CD14-positive monocyte (primary cell): Measurements from ENCODE around the gene TRAPPC2. TPM values are rescaled to one million over a fixed set of nuclear protein-coding genes. Genes with fewer than 3 reads are reported as not detected.
A peak's percentile ranks its signal among the peaks of the same experiment; 100 is the strongest.

Experiments
- DNase-seq, 3 donors: peaks; one replicate each; pipeline ENCODE4 v3.0.0-alpha.2; 2011 to 2022
- H2AFZ ChIP-seq: 2 replicates; pipeline ENCODE4 v1.6.0; 2012; ENCODE audit warnings: mild to moderate bottlenecking, low read depth, low read length, inconsistent platforms; ENCODE audit not compliant: insufficient read depth, poor library complexity, severe bottlenecking
- H3K27ac ChIP-seq, 2 donors: 1 replicate in 1 of 2; 2 replicates in 1 of 2; pipeline ENCODE4 v1.5.1; 2012 to 2013; ENCODE audit warnings: low read length in 2 of 2, control low read depth in 1 of 2, inconsistent platforms in 1 of 2, low read depth in 1 of 2, mild to moderate bottlenecking in 1 of 2
- H3K27me3 ChIP-seq, 2 donors: one replicate each; pipeline versions ENCODE4 v1.6.0 to v1.6.1; 2011 to 2013; ENCODE audit warnings: low read length in 2 of 2; ENCODE audit not compliant: control insufficient read depth in 2 of 2, insufficient read depth in 2 of 2
- H3K36me3 ChIP-seq, 2 donors: replicated peaks in 1 of 2; 1 replicate in 1 of 2; 2 replicates in 1 of 2; pipeline versions ENCODE4 v1.5.1 to v1.6.1; 2012 to 2013; ENCODE audit warnings: low read length in 2 of 2, control low read depth in 1 of 2, inconsistent platforms in 1 of 2, mild to moderate bottlenecking in 1 of 2; ENCODE audit not compliant: insufficient read depth in 2 of 2, control insufficient read depth in 1 of 2
- H3K4me1 ChIP-seq, 2 donors: 1 replicate in 1 of 2; 2 replicates in 1 of 2; pipeline versions ENCODE4 v1.5.1 to v1.6.1; 2012 to 2013; ENCODE audit warnings: low read length in 2 of 2, control low read depth in 1 of 2, inconsistent platforms in 1 of 2, mild to moderate bottlenecking in 1 of 2, moderate library complexity in 1 of 2; ENCODE audit not compliant: insufficient read depth in 2 of 2, control insufficient read depth in 1 of 2
- H3K4me2 ChIP-seq: replicated peaks from 2 replicates; pipeline ENCODE3; 2012; ENCODE audit warnings: low read length, moderate library complexity, mild to moderate bottlenecking; ENCODE audit not compliant: poor library complexity, severe bottlenecking; ENCODE audit errors: extremely low read depth
- H3K4me3 ChIP-seq, 3 experiments: fragments of 200-600 bp in 1 of 3; sonication (generic) in 1 of 3; replicated peaks in 1 of 3; 1 replicate in 2 of 3; 2 replicates in 1 of 3; pipeline ENCODE4 v1.5.1; 2011 to 2013; ENCODE audit warnings: low read length in 3 of 3, mild to moderate bottlenecking in 3 of 3, control low read depth in 2 of 3, low read depth in 2 of 3, inconsistent platforms in 1 of 3, moderate library complexity in 1 of 3
- H3K79me2 ChIP-seq: 2 replicates; pipeline ENCODE4 v1.6.0; 2012; ENCODE audit warnings: mild to moderate bottlenecking, control low read depth, inconsistent platforms, low read length, moderate library complexity; ENCODE audit not compliant: insufficient read depth
- H3K9ac ChIP-seq: 2 replicates; pipeline ENCODE4 v1.6.0; 2017; ENCODE audit warnings: low read length, mild to moderate bottlenecking; ENCODE audit not compliant: insufficient read depth, poor library complexity, severe bottlenecking
- H3K9me3 ChIP-seq, 2 donors: replicated peaks in 1 of 2; 1 replicate in 1 of 2; 2 replicates in 1 of 2; pipeline versions ENCODE4 v1.5.1 to v1.6.1; 2012 to 2013; ENCODE audit warnings: low read length in 2 of 2, control low read depth in 1 of 2; ENCODE audit not compliant: control insufficient read depth in 1 of 2, insufficient read depth in 1 of 2
- H4K20me1 ChIP-seq: 2 replicates; pipeline ENCODE4 v1.6.0; 2012; ENCODE audit warnings: mild to moderate bottlenecking, low read length, control low read depth, moderate library complexity; ENCODE audit not compliant: insufficient read depth
- H3K27ac Mint-ChIP-seq, 7 donors: one replicate each; pipeline ENCODE4 v1.8.0; 2020; ENCODE audit warnings: mild to moderate bottlenecking in 7 of 7, mixed read lengths in 7 of 7, moderate library complexity in 6 of 7, inconsistent platforms in 2 of 7
- H3K27me3 Mint-ChIP-seq, 3 donors: one replicate each; pipeline ENCODE4 v1.8.0; 2021 to 2022; ENCODE audit warnings: low read depth in 3 of 3, mild to moderate bottlenecking in 3 of 3, mixed read lengths in 3 of 3, moderate library complexity in 3 of 3, inconsistent platforms in 1 of 3
- H3K36me3 Mint-ChIP-seq, 2 donors: one replicate each; pipeline ENCODE4 v1.8.0; 2020; ENCODE audit warnings: mixed read lengths in 2 of 2, inconsistent platforms in 1 of 2, mild to moderate bottlenecking in 1 of 2
- H3K4me1 Mint-ChIP-seq: one replicate; pipeline ENCODE4 v1.8.0; 2020; ENCODE audit warnings: mild to moderate bottlenecking, mixed read lengths
- H3K4me3 Mint-ChIP-seq, 2 donors: one replicate each; pipeline ENCODE4 v1.8.0; 2020; ENCODE audit warnings: mild to moderate bottlenecking in 2 of 2, mixed read lengths in 2 of 2, moderate library complexity in 1 of 2
- H3K9me3 Mint-ChIP-seq, 7 donors: one replicate each; pipeline ENCODE4 v1.8.0; 2020 to 2022; ENCODE audit warnings: mixed read lengths in 7 of 7, mild to moderate bottlenecking in 6 of 7, moderate library complexity in 6 of 7, inconsistent platforms in 2 of 7
- WGBS: methylation state at CpG from one replicate; pipeline ENCODE4 v1.1.5; 2013; ENCODE audit warnings: missing lambda C conversion rate; ENCODE audit not compliant: insufficient coverage; 5-methylcytosine and 5-hydroxymethylcytosine counted together
- intact Hi-C, 2 donors: fragments of 100-400 bp; cut with micrococcal nuclease; formaldehyde crosslinking; loops; one replicate each; pipeline versions ENCODE4 v1.15.0 to v1.15.1; 2023
- polyA plus RNA-seq, 3 donors: library from polyadenylated mRNA; depleted of rRNA in 1 of 3; unstranded in 2 of 3; stranded (reverse) in 1 of 3; fragments of 300-500 nt in 2 of 3; fragments of >200 nt in 1 of 3; fragmentation: Illumina TruSeq in 2 of 3; gene quantifications; 1 replicate in 2 of 3; 2 replicates in 1 of 3; pipeline ENCODE4 v1.2.3, GENCODE V29; 2012 to 2021
- TF ChIP-seq, protein P1 (sequence below): fragments of 200-600 bp; IDR thresholded peaks from one replicate; pipeline ENCODE4 v1.8.0; 2022; ENCODE audit warnings: antibody characterized with exemption, mild to moderate bottlenecking

TRAPPC2 gene
- polyA plus RNA-seq, 3 donors, result 10.6 to 18.3 (median 12.2) TPM

GRCh38 chrX:13688958-13689740, 45.3 kb downstream of the TRAPPC2 start, which contains the start of gene RAB9A:
Gene RAB9A, plus strand, starts transcription at chrX:13689128. Its CDS starts 19,619 bp downstream, at chrX:13708747.
- Mint-ChIP-seq H3K4me3 (peak within 1 kb of the TSS; percentile 83 to 92), H3K27me3 (peaks cover 0 to 38% (median 0%) of the 10 kb centered on the region in 3 donors), H3K9me3 (peaks cover 0 to 6% (median 0%) of the 10 kb centered on the region in 7 donors), H3K27ac (peak within 1 kb of the TSS; percentile 87 to 97 (median 94)), H3K4me1 (peaks cover 44% of the 10 kb centered on the region), H3K36me3 (no peaks in the 10 kb centered on the region)
- Histone ChIP-seq H3K4me2 (peak within 1 kb of the TSS; percentile 71), H3K27me3 (peaks cover 0 to 12% of the 10 kb centered on the region in 2 donors), H3K4me1 (peaks cover 35 to 39% of the 10 kb centered on the region in 2 donors), H3K9ac (peak within 1 kb of the TSS; percentile 94), H4K20me1 (peaks cover 21% of the 10 kb centered on the region), H3K79me2 (peaks cover 62% of the 10 kb centered on the region), H3K4me3 (peak within 1 kb of the TSS; percentile 75 to 91 (median 85)), H3K36me3 (no peaks in the 10 kb centered on the region), H3K9me3 (no peaks in the 10 kb centered on the region), H2AFZ (peak within 1 kb of the TSS; percentile 73), H3K27ac (peak within 1 kb of the TSS; percentile 93 to 94)
- TF ChIP-seq, protein P1, sequence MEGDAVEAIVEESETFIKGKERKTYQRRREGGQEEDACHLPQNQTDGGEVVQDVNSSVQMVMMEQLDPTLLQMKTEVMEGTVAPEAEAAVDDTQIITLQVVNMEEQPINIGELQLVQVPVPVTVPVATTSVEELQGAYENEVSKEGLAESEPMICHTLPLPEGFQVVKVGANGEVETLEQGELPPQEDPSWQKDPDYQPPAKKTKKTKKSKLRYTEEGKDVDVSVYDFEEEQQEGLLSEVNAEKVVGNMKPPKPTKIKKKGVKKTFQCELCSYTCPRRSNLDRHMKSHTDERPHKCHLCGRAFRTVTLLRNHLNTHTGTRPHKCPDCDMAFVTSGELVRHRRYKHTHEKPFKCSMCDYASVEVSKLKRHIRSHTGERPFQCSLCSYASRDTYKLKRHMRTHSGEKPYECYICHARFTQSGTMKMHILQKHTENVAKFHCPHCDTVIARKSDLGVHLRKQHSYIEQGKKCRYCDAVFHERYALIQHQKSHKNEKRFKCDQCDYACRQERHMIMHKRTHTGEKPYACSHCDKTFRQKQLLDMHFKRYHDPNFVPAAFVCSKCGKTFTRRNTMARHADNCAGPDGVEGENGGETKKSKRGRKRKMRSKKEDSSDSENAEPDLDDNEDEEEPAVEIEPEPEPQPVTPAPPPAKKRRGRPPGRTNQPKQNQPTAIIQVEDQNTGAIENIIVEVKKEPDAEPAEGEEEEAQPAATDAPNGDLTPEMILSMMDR, result no peak
- peak; percentile 51 to 62 (median 54) for DNase-seq
- intact Hi-C loops, result no loop called here
- WGBS, result under 1% methylated on average over 35 of the region's 68 CpGs

DNA sequence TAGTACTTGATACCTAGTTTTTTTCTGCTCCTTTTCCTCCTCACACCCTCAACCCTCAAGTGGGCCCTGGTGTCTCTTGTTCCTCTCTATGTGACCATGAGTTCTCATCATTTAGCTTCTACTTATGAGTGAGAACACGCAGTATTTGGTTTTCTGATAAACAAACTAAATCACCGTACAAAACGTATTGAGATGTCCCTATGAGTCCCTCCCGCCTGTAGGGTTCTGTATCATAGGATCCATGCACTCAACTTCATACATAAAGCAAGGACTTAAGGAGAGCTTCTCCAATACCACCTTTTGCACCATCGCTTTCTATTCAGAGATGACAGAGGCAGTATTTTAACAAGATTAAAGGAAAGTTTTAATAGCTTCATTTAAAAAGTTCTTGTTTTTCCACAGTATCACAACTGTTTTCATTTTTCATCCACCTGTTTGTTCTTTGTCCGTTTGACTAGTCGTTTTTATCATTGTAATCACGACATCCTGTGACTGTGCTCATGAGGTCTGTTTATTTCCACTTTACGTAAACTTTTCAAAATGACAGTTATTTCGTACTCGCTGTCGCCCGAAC, 45.9 kb downstream of the TRAPPC2 start:
- H4K20me1 ChIP-seq, result peaks cover 16% of the 10 kb centered on the region
- H3K4me2 ChIP-seq, result peak overlapping the region; percentile 71
- peak overlapping the region; percentile 75 to 91 (median 85) for H3K4me3 ChIP-seq
- DNase-seq, result no peak
- H3K27ac Mint-ChIP-seq, result peak overlapping the region; percentile 65 to 97 (median 93)
- H3K36me3 Mint-ChIP-seq, result no peaks in the 10 kb centered on the region
- H3K9ac ChIP-seq, result peak overlapping the region; percentile 94
- intact Hi-C loops, result no loop called here
- peaks cover 0 to 12% of the 10 kb centered on the region in 2 donors for H3K27me3 ChIP-seq
- TF ChIP-seq, protein P1, result no peak
- peaks cover 38% of the 10 kb centered on the region for H3K4me1 Mint-ChIP-seq
- H3K27ac ChIP-seq, result peak overlapping the region in 1 of 2 donors; percentile 94
- no peaks in the 10 kb centered on the region for H3K9me3 ChIP-seq
- peak overlapping the region; percentile 83 to 92 for H3K4me3 Mint-ChIP-seq
- WGBS, result 12% methylated on average over 5 of the region's 13 CpGs
- peaks cover 28 to 33% of the 10 kb centered on the region in 2 donors for H3K4me1 ChIP-seq
- peaks cover 0 to 39% (median 0%) of the 10 kb centered on the region in 3 donors for H3K27me3 Mint-ChIP-seq
- peaks cover 55% of the 10 kb centered on the region for H3K79me2 ChIP-seq
- peaks cover 0 to 6% (median 0%) of the 10 kb centered on the region in 7 donors for H3K9me3 Mint-ChIP-seq
- no peaks in the 10 kb centered on the region for H3K36me3 ChIP-seq
- peak overlapping the region; percentile 73 for H2AFZ ChIP-seq
